ENCODE measurements around the gene IPMK. TPM values are rescaled to one million over a fixed set of nuclear protein-coding genes. Genes with fewer than 3 reads are reported as not detected.

IPMK gene
- total and polyA plus RNA-seq, 2 donors (not counting 1 experiment from before 2014, with no cell fraction given), result 3.6 to 6.3 TPM

DNA sequence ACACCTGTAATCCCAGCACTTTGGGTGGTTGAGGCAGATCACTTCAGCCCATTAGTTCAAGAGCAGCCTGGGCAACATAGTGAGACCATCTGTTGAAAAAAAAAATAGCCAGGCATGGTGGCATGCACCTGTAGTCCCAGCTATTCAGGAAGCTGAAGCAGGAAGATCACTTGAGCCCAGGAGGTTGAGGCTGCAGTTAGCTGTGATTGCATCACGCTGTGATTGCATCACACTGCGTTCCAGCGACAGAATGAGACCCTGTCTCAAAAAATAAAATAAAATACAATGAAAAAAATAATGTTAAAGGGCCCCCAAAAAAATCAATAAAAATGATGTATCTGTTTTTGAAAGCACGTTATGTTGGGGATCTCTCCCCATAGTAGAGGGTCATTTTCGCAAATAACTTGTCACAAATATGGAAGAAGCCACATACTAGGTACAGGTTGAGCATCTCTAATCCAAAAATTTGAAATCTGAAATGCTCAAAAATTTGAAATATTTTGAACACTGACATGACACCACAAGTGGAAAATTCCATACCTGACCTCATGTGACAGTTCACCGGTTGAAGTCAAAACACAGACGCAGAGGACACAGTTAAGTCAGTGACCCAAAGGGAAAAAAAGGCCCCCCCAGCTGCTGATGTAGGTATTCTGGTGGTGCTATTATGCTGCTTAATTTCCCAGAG, 10.7 kb upstream of the IPMK start:
- peaks cover 4% of the 10 kb centered on the region for H3K4me1 ChIP-seq (ENCODE audit: control insufficient read depth, extremely low read depth, insufficient read depth, low read length)
- no peaks in the 10 kb centered on the region for H3K9me3 ChIP-seq (ENCODE audit: control insufficient read depth, insufficient read depth, low read depth, low read length)
- H3K79me2 ChIP-seq (ENCODE audit: control insufficient read depth, insufficient read depth, low read length), result peaks cover 5% of the 10 kb centered on the region
- DNase-seq (ENCODE audit: low read depth in 2 of 2), result no peak
- no peak overlapping the region for H3K9ac ChIP-seq (ENCODE audit: insufficient read depth, low read length)
- no peak overlapping the region for H3K4me3 ChIP-seq (replicated peaks in 1 of 4; ENCODE audit: control extremely low read depth in 1 of 4, insufficient read depth in 1 of 4, low read depth in 3 of 4, low read length in 4 of 4)
- H3K27ac ChIP-seq (ENCODE audit: insufficient read depth, low read length), result no peak overlapping the region
- H2AFZ ChIP-seq (ENCODE audit: low read length), result no peak overlapping the region
- no peak for TF ChIP-seq EZH2 (IDR thresholded peaks at IDR 0.05; ENCODE audit: low read length, missing control alignments)
- TF ChIP-seq CTCF (conservative IDR thresholded peaks at IDR 0.05 in 1 of 2, IDR thresholded peaks at IDR 0.05 in 1 of 2; ENCODE audit: low read depth in 1 of 2, low read length in 2 of 2), result no peak
- H4K20me1 ChIP-seq (ENCODE audit: control insufficient read depth, extremely low read depth, insufficient read depth, low read length), result no peaks in the 10 kb centered on the region
- H3K27me3 ChIP-seq (ENCODE audit: control insufficient read depth, insufficient read depth, low read length), result no peaks in the 10 kb centered on the region
- no peaks in the 10 kb centered on the region for H3K36me3 ChIP-seq (ENCODE audit: control insufficient read depth, insufficient read depth, low read length)
- no peak overlapping the region for H3K4me2 ChIP-seq (ENCODE audit: extremely low read depth, insufficient read depth, low read length)

DNA sequence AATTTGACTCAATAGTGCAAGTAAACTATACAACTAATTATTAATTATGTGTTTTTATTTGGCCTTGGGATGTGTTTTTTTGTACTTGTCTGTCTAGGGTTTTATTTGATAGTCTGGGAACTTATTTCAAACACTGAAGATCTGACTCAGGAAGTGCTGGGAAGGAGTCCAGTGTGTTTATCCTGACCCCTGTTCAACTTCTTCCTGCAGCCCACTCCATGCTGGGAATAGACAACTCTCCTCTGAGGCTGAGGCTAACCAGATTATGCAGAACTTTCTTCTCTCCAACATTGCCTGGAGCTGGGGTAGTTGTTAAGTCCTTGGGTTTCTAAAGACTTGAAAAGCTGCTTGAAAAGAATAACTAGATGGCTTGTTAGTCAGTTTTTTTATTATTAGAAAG, 8.2 kb upstream of the IPMK start:
- no peak overlapping the region for H3K4me3 ChIP-seq (replicated peaks in 1 of 4; ENCODE audit: control extremely low read depth in 1 of 4, insufficient read depth in 1 of 4, low read depth in 3 of 4, low read length in 4 of 4)
- H3K9me3 ChIP-seq (ENCODE audit: control insufficient read depth, insufficient read depth, low read depth, low read length), result no peaks in the 10 kb centered on the region
- H3K4me2 ChIP-seq (ENCODE audit: extremely low read depth, insufficient read depth, low read length), result no peak overlapping the region
- no peak overlapping the region for H3K9ac ChIP-seq (ENCODE audit: insufficient read depth, low read length)
- H3K36me3 ChIP-seq (ENCODE audit: control insufficient read depth, insufficient read depth, low read length), result no peaks in the 10 kb centered on the region
- TF ChIP-seq CTCF (conservative IDR thresholded peaks at IDR 0.05 in 1 of 2, IDR thresholded peaks at IDR 0.05 in 1 of 2; ENCODE audit: low read depth in 1 of 2, low read length in 2 of 2) (no peak), EZH2 (IDR thresholded peaks at IDR 0.05; ENCODE audit: low read length, missing control alignments) (no peak)
- H3K4me1 ChIP-seq (ENCODE audit: control insufficient read depth, extremely low read depth, insufficient read depth, low read length), result peaks cover 4% of the 10 kb centered on the region
- H4K20me1 ChIP-seq (ENCODE audit: control insufficient read depth, extremely low read depth, insufficient read depth, low read length), result no peaks in the 10 kb centered on the region
- no peak overlapping the region for H3K27ac ChIP-seq (ENCODE audit: insufficient read depth, low read length)
- H3K79me2 ChIP-seq (ENCODE audit: control insufficient read depth, insufficient read depth, low read length), result peaks cover 14% of the 10 kb centered on the region
- DNase-seq (ENCODE audit: low read depth in 2 of 2), result peak; percentile 33 to 81
- no peaks in the 10 kb centered on the region for H3K27me3 ChIP-seq (ENCODE audit: control insufficient read depth, insufficient read depth, low read length)
- no peak overlapping the region for H2AFZ ChIP-seq (ENCODE audit: low read length)

GRCh38 chr10:58275261-58275660, 7.6 kb upstream of the IPMK start:
- TF ChIP-seq CTCF (conservative IDR thresholded peaks at IDR 0.05 in 1 of 2, IDR thresholded peaks at IDR 0.05 in 1 of 2; ENCODE audit: low read depth in 1 of 2, low read length in 2 of 2) (no peak), EZH2 (IDR thresholded peaks at IDR 0.05; ENCODE audit: low read length, missing control alignments) (no peak)
- H2AFZ ChIP-seq (ENCODE audit: low read length), result no peak overlapping the region
- H4K20me1 ChIP-seq (ENCODE audit: control insufficient read depth, extremely low read depth, insufficient read depth, low read length), result no peaks in the 10 kb centered on the region
- H3K36me3 ChIP-seq (ENCODE audit: control insufficient read depth, insufficient read depth, low read length), result no peaks in the 10 kb centered on the region
- DNase-seq (ENCODE audit: low read depth in 2 of 2), result no peak
- no peak overlapping the region for H3K4me2 ChIP-seq (ENCODE audit: extremely low read depth, insufficient read depth, low read length)
- H3K27ac ChIP-seq (ENCODE audit: insufficient read depth, low read length), result no peak overlapping the region
- H3K27me3 ChIP-seq (ENCODE audit: control insufficient read depth, insufficient read depth, low read length), result no peaks in the 10 kb centered on the region
- peaks cover 20% of the 10 kb centered on the region for H3K79me2 ChIP-seq (ENCODE audit: control insufficient read depth, insufficient read depth, low read length)
- H3K4me3 ChIP-seq (replicated peaks in 1 of 4; ENCODE audit: control extremely low read depth in 1 of 4, insufficient read depth in 1 of 4, low read depth in 3 of 4, low read length in 4 of 4), result no peak overlapping the region
- H3K4me1 ChIP-seq (ENCODE audit: control insufficient read depth, extremely low read depth, insufficient read depth, low read length), result peaks cover 6% of the 10 kb centered on the region
- H3K9me3 ChIP-seq (ENCODE audit: control insufficient read depth, insufficient read depth, low read depth, low read length), result no peaks in the 10 kb centered on the region
- H3K9ac ChIP-seq (ENCODE audit: insufficient read depth, low read length), result no peak overlapping the region
